ENCODE measurements around the gene LPAR1.

Gene LPAR1

DNA sequence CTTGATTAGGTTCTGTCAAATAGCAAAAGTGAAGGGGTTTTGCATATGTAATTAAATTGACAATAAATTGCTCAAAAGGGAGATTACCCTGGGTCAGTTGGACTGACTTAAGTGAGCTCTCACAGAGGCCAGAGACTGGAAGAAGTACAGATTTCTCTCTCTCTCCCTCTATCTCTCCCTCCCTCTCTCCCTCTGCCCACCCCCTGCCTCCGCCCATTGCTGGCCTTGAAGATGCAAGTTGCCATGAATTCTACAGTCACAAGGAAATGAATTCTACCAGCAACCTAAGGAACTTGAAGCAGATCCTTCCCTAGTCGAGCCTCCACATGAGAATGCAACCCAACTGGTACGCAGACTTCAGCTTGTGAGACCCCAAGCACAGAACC, 119.2 kb downstream of the LPAR1 start:
- DNase-seq (ENCODE audit: low read depth in 2 of 2) = no peak

DNA sequence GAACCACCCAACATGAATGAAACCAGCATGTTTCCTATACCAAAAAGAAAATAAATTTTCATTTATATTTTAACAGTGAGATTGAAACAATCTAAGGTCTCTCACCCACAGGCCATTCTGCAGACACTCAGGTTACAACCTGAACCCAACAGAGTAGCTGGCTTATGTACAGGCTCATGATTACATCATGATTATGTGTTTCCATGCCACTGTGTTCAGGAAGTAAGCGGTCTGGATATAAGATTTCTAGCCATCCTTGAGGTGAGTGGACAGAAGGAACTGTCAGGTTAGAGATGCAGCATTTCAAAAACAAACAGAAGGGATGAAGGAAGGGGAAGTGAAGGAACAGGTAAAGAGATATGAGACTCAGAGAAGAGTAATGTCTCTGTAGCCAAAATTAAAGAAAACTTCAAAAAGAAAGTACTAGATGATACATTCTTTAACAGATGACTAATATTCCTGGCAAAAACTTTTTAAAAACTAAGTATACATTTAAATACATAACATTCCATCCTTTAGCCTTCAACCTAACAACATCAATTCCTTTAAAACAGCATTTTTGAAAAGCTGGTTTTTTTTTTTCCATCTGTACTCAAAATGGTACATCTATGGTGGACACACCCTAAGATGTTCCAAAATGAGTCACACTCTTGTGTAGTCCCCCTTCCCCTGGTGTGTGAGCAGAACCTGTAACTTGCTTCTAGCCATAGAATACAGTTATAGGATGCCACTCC, 119.8 kb downstream of the LPAR1 start:
- DNase-seq (ENCODE audit: low read depth in 2 of 2) = no peak

DNA sequence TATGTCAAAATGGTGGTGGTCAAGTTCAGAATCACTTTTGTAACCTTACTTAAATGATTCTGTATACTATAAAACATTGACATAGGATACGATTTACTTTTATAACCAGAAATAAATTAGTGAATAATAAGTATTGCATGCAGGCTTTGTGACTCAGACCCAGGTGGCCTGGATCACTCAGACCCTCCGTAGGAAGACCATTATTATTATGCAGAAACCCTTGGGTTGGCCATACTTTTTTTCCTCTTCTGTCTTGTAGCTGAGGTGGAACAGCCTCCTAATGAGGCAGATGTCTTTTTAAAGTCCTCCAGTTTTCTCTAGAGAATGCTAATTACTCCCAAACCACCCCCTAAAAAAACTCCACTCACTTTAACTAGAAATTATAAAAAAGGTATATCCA, 121.9 kb downstream of the LPAR1 start:
- no peak for DNase-seq (ENCODE audit: low read depth in 2 of 2)

DNA sequence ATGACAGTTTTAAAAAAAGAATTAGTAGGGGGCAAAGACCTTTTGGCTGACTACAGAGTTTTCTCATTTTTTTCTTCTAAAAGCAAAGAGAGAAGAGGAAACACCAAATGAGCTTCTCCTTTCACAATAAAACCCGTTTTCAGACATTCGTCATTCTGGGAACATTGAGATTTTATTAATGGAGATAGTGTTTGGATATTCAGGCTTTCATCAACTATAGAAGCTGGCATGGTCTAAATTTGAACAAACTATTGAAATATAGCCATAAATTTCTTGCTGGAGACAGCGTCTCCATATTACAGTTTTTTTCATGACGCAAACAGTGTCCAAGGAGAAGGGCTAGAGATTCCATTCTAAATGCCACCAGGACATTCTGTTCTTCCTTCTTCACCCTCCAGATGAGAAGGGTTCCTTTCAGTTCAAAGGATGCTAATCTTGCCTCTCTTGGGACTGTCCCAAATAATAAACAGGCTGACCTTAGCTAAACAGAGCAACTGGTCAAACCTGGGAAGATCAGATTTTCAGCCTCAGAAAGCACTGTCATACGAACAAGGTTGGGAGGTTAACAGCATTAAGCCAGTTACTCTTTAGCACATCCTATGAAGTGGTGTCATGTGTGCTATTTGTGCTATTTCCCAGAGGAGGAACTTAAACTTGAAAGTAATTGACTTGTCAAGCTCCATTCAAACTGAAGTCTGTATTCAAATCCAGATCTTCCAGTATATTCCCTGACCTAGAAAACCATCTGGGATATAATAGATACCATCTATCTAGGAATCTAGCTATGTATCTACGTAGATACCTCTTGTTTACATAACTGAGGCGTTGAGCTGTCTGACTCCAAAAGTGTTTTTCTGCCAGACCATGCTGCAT, 125.6 kb downstream of the LPAR1 start:
- no peak for DNase-seq (ENCODE audit: low read depth in 2 of 2)

DNA sequence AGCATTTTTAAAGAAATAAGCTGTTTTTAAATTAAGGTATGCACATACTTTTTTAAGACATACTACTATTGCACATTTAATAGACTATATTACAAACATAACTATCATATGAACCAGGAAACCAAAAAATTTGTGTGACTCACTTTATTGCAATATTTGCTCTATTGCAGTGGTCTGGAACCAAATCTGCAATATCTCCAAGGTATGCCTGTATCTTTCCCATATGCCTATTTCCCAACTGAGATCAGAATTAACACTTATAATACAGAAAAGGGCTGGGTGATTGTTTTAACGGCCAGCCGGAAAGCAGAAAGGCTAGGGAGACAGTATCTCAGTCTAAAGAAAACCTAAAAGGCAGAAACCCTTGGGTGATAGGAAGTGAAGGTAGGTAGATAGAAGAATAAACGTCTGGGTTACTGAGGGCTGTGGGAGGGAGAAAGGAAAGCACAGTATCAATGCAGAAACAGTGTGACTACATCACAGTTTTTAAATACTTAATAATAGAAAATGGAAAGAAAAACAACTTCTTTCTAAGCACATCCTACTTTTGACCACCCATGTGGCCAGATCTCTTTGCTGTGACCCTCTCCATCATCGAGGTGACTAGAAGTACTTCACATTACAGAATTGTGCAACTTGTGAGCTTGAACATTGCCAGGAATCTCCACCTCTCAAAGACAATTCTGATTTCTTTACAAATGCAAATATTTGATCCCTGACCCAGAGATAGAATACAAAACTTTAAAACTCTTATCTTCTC, 126.4 kb downstream of the LPAR1 start:
- DNase-seq (ENCODE audit: low read depth in 2 of 2) = no peak

DNA sequence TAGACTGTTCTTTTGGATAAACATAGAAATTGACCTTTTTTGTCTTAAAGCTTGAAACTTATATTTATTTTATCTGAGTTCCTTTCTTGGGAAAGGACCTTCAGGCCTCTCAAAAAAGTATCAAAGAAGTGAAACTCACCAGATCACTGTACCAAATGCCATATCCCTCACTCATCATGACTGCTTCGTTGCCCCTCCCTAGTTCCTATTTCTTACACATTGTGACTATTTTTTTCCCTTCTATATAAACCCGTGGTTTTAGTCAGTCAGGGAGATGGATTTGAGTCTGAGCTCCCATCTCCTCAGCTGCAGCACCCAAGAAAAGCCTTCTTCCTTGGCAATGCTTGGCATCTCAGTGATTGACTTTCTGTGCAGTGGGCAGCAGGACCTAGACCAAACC, 129.4 kb downstream of the LPAR1 start:
- DNase-seq (ENCODE audit: low read depth in 2 of 2) = no peak

DNA sequence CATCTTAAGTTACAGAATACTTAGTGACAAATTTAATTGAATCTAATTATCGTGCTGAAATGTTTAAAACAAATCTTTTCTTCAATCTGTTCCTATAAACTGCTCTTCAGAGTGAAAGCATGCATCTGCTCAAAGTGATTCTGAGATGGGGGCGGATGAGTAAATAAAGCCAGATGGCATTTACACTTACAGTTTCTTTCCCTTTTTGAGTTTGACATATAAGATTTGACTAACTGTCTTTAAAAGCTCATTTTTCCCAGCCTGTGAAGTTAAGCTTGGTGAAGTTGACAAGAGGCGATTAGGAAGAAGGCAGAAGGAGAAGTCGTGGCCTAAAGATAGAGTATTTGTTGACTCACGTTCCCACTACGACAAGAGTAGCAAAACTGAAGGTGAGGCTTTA, 137.4 kb downstream of the LPAR1 start:
- DNase-seq (ENCODE audit: low read depth in 2 of 2) = no peak

DNA sequence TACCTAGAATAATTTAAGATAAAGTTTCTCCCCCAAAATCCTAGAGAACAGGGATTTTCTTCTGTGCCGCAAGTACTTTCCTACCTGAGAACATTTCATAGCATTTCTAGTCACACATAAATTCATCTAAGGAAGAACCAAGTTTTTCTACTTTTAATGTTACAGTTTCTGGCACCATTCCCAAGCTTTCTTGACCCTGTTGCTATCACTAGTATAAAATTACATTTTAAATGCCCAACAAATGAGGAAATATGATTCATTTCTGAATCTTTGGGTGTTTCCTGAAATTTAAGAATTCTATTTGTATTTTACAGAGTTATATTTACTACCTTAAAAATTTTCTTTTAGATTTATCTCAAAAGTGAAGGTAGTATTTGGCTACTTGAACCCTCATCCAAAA, 137.8 kb downstream of the LPAR1 start:
- no peak for DNase-seq (ENCODE audit: low read depth in 2 of 2)

DNA sequence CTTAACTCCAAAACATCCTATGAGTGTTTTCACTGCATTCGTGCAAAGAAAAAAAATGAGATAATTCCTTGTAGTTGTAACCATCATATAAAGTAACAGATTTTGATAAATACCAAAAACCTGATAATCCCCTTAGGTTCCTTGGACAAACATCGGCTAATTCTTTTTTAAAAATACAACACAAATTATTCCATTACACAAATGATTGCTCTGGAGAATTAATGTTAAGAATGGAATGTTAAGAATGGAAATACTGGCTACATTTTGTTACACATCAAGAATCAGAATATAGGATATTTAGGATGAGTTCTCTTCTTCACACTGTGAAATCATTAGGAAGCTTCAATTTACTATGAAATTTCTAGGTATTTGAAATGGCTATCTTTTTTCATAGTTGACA, 139.4 kb downstream of the LPAR1 start:
- DNase-seq (ENCODE audit: low read depth in 2 of 2) = no peak

DNA sequence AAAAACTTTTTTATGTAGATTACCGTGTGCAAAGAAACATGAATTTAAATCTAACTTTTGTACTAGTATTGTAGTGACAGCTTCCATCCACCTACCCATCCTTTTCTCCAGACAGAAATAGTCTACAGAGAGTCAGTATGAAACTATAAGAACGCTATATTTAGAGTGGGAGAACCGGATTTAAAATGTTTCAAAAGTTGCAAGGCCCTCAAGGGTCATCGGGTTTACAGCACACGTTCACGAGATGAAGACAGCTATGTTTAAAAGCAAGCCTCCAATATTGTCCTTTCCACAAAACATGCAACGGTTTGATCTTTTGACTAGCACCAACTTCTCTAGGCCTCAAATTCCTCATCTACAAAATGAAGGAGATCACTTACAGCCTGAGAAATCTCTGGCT, 139.9 kb downstream of the LPAR1 start:
- no peak for DNase-seq (ENCODE audit: low read depth in 2 of 2)

DNA sequence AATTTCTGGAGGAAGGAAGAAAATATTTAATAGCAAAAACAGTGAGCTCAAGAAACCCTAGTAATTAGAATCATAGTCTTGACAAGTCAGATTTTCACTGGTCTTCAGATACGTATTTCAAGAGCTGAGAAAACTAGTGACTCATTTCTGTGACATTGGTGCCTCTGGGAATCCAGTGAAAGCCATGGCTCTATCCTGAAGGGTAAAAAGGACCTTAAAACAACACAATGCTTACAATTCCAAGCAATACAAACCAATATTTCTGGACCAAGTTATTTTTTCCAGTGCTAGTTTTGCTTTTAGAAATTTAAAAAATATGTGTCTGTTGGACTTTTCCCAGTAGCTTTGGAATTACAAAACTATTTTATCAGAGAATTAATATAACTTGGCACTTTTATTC, 140.3 kb downstream of the LPAR1 start:
- no peak for DNase-seq (ENCODE audit: low read depth in 2 of 2)

DNA sequence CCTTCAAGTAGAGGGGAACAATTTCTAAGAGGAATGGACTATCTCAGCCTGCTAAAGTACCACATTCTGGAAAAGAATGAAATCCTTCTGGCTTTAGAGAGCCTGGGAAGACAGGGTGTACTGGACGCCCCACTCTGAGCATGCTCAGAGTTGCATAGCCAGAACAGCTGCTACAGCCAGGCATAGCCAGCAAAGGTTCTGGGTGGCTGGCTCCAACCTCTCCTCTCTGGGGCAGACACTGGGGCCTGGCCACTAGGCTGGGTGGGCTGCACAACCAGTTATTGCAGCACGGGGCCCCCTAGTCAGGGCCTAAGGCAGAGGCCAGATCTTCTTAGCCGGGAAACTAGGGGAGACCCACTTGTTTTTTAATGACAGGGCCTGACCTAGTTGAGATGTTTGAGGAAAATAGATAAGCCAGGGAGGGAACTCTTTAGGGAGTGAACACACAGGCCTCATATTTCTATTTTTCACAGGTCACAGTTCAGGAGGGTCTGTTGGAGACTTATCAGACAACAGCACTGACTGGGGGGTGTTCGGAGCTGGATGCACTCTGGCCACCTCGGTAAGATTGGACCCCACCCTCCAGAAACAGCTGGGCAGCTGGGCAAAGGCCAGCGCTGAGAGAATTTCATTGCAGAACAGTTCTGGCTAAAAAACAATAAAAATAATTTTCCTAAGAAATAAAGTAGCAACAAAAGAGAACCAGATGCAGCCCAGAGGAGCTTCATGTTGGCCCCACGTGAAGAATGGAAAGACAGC, 142.9 kb downstream of the LPAR1 start:
- DNase-seq (ENCODE audit: low read depth in 2 of 2) = no peak

DNA sequence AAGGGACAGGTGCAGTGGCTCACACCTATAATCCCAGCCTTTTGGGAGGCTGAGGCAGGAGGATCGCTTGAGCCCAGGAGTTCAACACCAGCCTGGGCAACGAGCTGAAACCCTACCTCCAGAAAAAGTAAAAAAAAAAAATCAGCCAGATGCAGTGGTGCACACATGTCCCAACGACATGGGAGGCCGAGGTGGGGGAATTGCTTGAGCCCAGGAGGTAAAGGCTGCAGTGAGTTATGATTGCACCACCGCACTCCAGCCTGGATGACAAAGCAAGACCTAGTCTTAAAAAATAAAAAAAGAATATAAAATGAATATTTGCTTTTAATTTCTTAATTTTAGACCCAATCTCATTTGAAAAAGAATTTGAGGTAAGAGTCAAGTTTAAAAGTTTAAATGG, 143.5 kb downstream of the LPAR1 start:
- DNase-seq (ENCODE audit: low read depth in 2 of 2) = no peak

DNA sequence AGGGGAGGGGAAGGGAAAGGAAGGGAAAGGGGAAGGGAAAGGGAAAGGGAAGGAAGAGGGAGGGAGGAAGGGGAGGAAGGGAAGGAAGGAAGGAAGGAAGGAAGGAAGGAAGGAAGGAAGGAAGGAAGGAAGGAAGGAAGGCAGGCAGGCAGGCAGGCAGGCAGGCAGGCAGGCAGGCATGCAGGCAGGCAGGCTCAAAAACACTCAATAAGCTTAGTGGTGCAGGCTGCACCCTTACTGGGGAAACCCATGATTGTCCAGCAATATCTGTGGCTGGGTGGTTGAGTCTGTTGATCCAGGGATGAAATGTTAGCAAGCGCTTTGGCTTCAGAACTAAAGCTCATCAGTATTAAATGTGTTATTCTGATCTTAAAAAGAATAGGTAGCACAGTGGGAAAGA, 145.6 kb downstream of the LPAR1 start:
- DNase-seq (ENCODE audit: low read depth in 2 of 2) = no peak

DNA sequence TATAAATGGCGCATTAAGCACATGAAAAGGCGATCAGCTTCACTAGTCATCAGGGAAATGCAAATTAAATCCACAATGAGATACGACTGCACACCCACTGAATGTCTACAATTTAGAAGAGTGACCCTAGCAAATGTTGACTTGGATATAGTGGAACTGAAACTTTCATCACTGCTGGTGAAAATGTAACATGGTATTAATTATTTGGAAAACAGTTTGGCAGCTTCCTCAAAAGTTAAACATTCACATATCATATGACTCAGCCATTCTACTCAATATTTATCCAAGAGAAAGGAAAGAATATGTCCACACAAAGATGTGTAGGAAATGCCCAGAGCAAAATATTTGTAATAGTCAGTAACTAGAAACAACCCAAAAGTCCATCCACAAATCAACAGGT, 146.5 kb downstream of the LPAR1 start:
- DNase-seq (ENCODE audit: low read depth in 2 of 2) = no peak

DNA sequence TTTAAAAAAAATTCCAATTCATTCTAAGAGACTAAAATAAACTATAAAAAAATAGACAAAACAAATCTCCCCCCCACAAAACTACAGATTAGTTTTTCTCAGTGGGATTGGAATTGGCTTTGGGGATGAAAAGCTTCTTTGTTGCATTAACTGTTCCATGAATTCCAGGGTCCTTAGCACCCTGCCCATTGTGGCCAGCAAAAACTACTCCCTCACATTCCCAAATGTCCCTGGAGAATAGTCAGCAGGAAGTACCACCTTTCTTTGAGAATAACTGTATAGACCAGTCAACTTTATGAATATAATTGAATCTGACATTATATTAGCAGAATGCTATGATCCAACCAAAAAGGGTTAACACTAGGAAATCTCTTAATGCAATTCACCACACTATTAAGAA, 147.9 kb downstream of the LPAR1 start:
- DNase-seq (ENCODE audit: low read depth in 2 of 2) = no peak

DNA sequence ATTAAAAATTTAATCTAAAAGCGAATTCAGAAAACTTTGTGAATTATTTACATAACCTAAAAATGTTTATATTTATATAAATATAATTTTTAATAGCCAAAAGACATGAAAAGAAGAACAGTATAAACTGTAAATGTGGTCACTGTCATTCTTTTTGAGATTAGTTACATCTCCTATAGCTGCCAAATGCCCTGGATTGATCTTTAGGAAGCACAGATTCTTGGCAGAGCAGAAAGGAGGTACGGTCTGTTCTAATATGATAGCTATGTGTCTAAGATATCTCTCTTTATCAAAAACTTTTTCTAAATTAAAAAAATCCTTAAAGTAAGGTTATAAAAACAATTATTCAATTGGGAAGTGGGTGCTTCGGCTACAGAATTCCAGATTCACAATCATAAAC, 151.0 kb downstream of the LPAR1 start:
- DNase-seq (ENCODE audit: low read depth in 2 of 2) = no peak

DNA sequence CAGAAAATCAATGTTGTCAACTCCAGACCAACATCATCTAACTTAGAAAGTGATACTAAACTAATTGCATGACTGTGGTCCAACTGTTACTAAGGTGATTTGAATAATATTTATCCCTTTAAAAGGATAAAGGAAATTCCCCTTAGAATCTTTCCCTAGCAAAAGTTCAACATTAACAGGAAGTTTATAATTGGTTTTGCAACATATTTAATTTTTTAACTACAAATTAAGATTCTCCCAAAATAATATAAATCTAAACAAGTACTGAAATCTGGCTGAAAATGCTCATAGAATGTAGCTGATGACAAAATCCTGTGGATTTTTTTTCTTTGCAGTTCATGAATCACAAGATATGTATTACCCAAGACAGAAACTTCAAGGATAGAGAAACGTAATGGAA, 151.4 kb downstream of the LPAR1 start:
- no peak for DNase-seq (ENCODE audit: low read depth in 2 of 2)

DNA sequence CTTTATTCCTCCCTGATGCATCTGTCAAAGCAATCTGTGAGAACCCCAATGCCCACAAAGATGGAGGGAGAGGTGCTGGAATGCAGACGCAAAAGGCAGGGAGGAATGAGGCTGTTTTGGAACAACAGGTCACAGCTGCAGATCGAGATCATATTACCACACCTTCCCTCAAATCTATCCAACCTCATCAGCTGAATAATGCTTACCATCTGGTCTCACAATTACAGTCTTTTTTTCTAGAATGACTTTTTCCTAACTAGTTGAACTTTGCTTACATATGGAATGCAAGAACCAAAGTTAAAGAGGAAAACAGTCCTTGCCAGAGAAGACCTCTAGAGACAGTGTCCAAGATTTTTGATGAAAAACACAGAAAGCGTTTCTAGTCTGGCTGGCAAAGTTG, 158.1 kb downstream of the LPAR1 start:
- no peak for DNase-seq (ENCODE audit: low read depth in 2 of 2)

DNA sequence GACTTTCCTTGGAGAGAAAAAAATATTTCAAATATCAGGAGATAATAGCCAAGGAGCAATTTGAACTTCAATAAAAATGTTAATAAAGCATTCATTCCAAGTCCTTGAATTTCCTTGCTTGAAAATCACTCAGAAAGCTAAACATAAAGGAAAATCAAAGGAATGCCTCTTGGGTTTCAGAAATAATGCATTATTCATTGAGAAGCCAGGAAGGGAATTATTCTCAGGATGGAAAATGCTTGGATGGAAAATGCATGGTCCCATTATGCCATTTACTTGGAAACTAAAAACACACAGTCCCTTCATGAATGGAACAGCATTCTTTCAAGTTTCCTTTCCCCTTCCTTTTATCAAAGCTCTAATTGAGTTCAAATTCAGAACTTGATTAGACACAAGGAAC, 160.9 kb downstream of the LPAR1 start:
- DNase-seq (ENCODE audit: low read depth in 2 of 2) = no peak

DNA sequence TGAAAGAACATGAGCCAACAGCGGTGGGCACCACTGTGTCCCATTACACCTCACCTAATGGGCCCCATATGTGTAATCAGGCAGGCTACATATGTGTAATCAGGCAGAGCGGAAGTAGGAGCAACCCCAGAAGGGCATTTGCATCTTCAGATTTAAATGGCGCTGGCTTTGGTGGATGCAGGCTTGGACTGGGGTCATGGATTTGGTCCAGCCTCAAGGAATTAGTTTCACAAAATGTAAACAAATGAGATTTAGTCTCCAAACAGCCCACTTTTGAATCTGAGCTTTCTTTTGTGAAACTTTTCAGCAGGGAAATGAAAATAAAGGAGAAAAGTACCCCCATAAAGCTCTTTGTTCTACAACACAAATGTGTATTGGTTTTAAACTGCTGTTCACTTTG, 161.3 kb downstream of the LPAR1 start:
- DNase-seq (ENCODE audit: low read depth in 2 of 2) = no peak

Measured in stimulated activated CD4-positive, alpha-beta T cell treated with anti-CD3 and anti-CD28 coated beads, Interleukin-1b, Interleukin-23, amount 100 ng/mL, for 1 hour (primary cell).